K562 (cell line): ENCODE measurements around the gene FANCF. TPM values are rescaled to one million over a fixed set of nuclear protein-coding genes. Genes with fewer than 3 reads are reported as not detected.

ENCODE experiments used
- CBX5 ChIP-seq: IDR thresholded peaks from 2 replicates; pipeline ENCODE4 v1.6.1; 2014; ENCODE audit warnings: low read depth, borderline replicate concordance
- DACH1 ChIP-seq: fragments of 450-650 bp; IDR thresholded peaks from 2 replicates; pipeline ENCODE4 v1.6.1; 2018; ENCODE audit not compliant: partially characterized antibody
- FOXO4 ChIP-seq: fragments of 450-650 bp; formaldehyde crosslinking; IDR thresholded peaks from 2 replicates; pipeline ENCODE4 v1.4.0; 2020; ENCODE audit warnings: mild to moderate bottlenecking, moderate library complexity
- FOXP1 ChIP-seq: sonication (generic); formaldehyde crosslinking; IDR thresholded peaks from 2 replicates; pipeline ENCODE4 v1.8.0; 2022; ENCODE audit warnings: mild to moderate bottlenecking, missing genetic modification reagents
- GABPA ChIP-seq: fragments of 200-800 bp; sonication (Bioruptor generic); conservative IDR thresholded peaks from 2 replicates; pipeline ENCODE4 v1.6.1; 2016; ENCODE audit warnings: low read depth, missing genetic modification characterization, missing compliant biosample characterization
- GTF2A2 ChIP-seq: IDR thresholded peaks from 2 replicates; pipeline ENCODE4 v1.6.1; 2016; ENCODE audit warnings: mild to moderate bottlenecking, missing genetic modification characterization, missing compliant biosample characterization
- IFI16 ChIP-seq: fragments of 250-450 bp; sonication (Bioruptor Pico); IDR thresholded peaks from 2 replicates; pipeline ENCODE4 v2.1.2; 2022; ENCODE audit warnings: mild to moderate bottlenecking, inconsistent platforms
- KDM4B ChIP-seq, 2 experiments: fragments of 450-650 bp in 1 of 2; sonication (generic) in 1 of 2; IDR thresholded peaks; 2 replicates each; pipeline ENCODE4 v1.6.1; 2016 to 2017; ENCODE audit warnings: borderline replicate concordance in 2 of 2, antibody characterized with exemption in 1 of 2, low read depth in 1 of 2, mild to moderate bottlenecking in 1 of 2
- L3MBTL2 ChIP-seq: fragments of 450-650 bp; IDR thresholded peaks from 2 replicates; pipeline ENCODE4 v1.6.1; 2016; ENCODE audit warnings: mild to moderate bottlenecking, moderate library complexity
- NEUROD1 ChIP-seq: fragments of 150-350 bp; IDR thresholded peaks from 2 replicates; pipeline ENCODE4 v1.6.1; 2014; ENCODE audit warnings: borderline replicate concordance, low read length, low read depth; ENCODE audit not compliant: partially characterized antibody
- NFE2 ChIP-seq: IDR thresholded peaks from 2 replicates; pipeline ENCODE4 v1.6.1; 2014; ENCODE audit warnings: antibody characterized with exemption, low read depth
- POLR3A ChIP-seq: IDR thresholded peaks from 2 replicates; pipeline ENCODE4 v1.6.1; 2011; ENCODE audit warnings: borderline replicate concordance, mild to moderate bottlenecking, moderate library complexity; ENCODE audit not compliant: insufficient read length, insufficient read depth; ENCODE audit errors: extremely low read depth
- SIN3A ChIP-seq, 2 experiments: fragments of 150-350 bp in 1 of 2; IDR thresholded peaks; 2 replicates each; pipeline ENCODE4 v1.6.1; 2011 to 2016; ENCODE audit warnings: borderline replicate concordance in 2 of 2, low read depth in 2 of 2, low read length in 2 of 2, mild to moderate bottlenecking in 2 of 2, moderate library complexity in 2 of 2; ENCODE audit not compliant: control insufficient read depth in 1 of 2
- THAP12 ChIP-seq: fragments of 250-450 bp; sonication (Bioruptor Pico); IDR thresholded peaks from 2 replicates; pipeline ENCODE4 v1.9.0; 2021; ENCODE audit warnings: mild to moderate bottlenecking, inconsistent platforms
- ZBTB1 ChIP-seq: sonication (generic); formaldehyde crosslinking; IDR thresholded peaks from 2 replicates; pipeline ENCODE4 v1.8.1; 2023; ENCODE audit warnings: missing genetic modification reagents, low read depth, mild to moderate bottlenecking, borderline replicate concordance
- ZBTB5 ChIP-seq: fragments of 450-650 bp; IDR thresholded peaks from 2 replicates; pipeline ENCODE4 v1.6.1; 2017; ENCODE audit warnings: antibody characterized with exemption
- ZFX ChIP-seq: sonication (generic); formaldehyde crosslinking; IDR thresholded peaks from 2 replicates; pipeline ENCODE4 v1.8.0; 2022; ENCODE audit warnings: mild to moderate bottlenecking, missing genetic modification reagents, moderate library complexity
- ZNF347 ChIP-seq: fragments of 450-650 bp; formaldehyde crosslinking; IDR thresholded peaks from 2 replicates; pipeline ENCODE4 v1.4.0; 2020; ENCODE audit warnings: low read depth, mild to moderate bottlenecking, moderate library complexity
- ZNF586 ChIP-seq: fragments of 450-650 bp; formaldehyde crosslinking; conservative IDR thresholded peaks from 2 replicates; pipeline ENCODE4 v1.4.0; 2020; ENCODE audit warnings: mild to moderate bottlenecking, moderate library complexity
- ZNF589 ChIP-seq: fragments of 200-800 bp; sonication (Bioruptor generic); IDR thresholded peaks from 2 replicates; pipeline ENCODE4 v1.6.1; 2016; ENCODE audit warnings: low read depth, missing genetic modification characterization, missing compliant biosample characterization
- polyA plus RNA-seq, 8 experiments: library from polyadenylated mRNA; depleted of rRNA in 4 of 8; stranded (reverse) in 5 of 8; unstranded in 3 of 8; fragments of >200 nt; fragmentation: Nextera tagmentation in 2 of 8; fragmentation: Illumina TruSeq in 1 of 8; extraction: Ambion mirVana in 2 of 8; extraction: Trizol in 1 of 8; gene quantifications; 2 replicates each; pipeline versions ENCODE4 v1.2.1 to v1.2.3, GENCODE V29; 2011 to 2014; ENCODE audit warnings: inconsistent platforms in 1 of 8, missing spikeins in 1 of 8
- total RNA-seq, 7 experiments: library from RNA; depleted of rRNA in 6 of 7; stranded (reverse); fragments of >200 nt in 6 of 7; fragmentation: Illumina TruSeq in 2 of 7; extraction: Trizol in 2 of 7; gene quantifications; 2 replicates each; pipeline versions ENCODE4 v1.2.1 to v1.2.3, GENCODE V29; 2011 to 2021; ENCODE audit warnings: low replicate concordance in 1 of 7

Gene FANCF
- total and polyA plus RNA-seq, 9 of the 15 experiments (the other 6 are each of a cell fraction or from before 2014, with no cell fraction given): 0.99 to 10.3 (median 7.5) TPM

- no peak for TF ChIP-seq GTF2A2
- peak; percentile 72; the same call in 1 of the 2 replicates for TF ChIP-seq L3MBTL2
- peak; percentile 89 for TF ChIP-seq GABPA (tag)
- no peak for TF ChIP-seq ZNF347 (CRISPR knock-in tag)
- TF ChIP-seq ZNF586 (CRISPR knock-in tag): no peak
- TF ChIP-seq ZNF589 (CRISPR knock-in tag): no peak
- no peak for TF ChIP-seq CBX5
- TF ChIP-seq THAP12 (CRISPR knock-in tag): 0 out of 2 replicates have a peak, but pooled peaks have one; percentile 2
- peak; percentile 95 for TF ChIP-seq ZFX (CRISPR knock-in tag)
- peak; percentile 91 for TF ChIP-seq NEUROD1
- TF ChIP-seq FOXP1: 0 out of 2 replicates have a peak, but pooled peaks have one; percentile 67
- peak; percentile 24 to 48; a peak in 1 of 4 replicates for TF ChIP-seq SIN3A (IDR thresholded peaks at IDR 0.05; ENCODE audit: borderline replicate concordance in 2 of 2, control insufficient read depth in 1 of 2, low read depth in 2 of 2, low read length in 2 of 2)
- no peak for TF ChIP-seq ZBTB1
- peak in 1 of 2 experiments; percentile 29; a peak in 1 of 4 replicates for TF ChIP-seq KDM4B (IDR thresholded peaks at IDR 0.05; ENCODE audit: borderline replicate concordance in 2 of 2, low read depth in 1 of 2)
- TF ChIP-seq NFE2: no peak
- no peak for TF ChIP-seq POLR3A
- no peak for TF ChIP-seq FOXO4 (CRISPR knock-in tag)
- TF ChIP-seq ZBTB5: no peak
- no peak for TF ChIP-seq DACH1
- no peak for TF ChIP-seq IFI16
These were observed at the start of gene FANCF (continued) for GRCh38 chr11:22625448-22626287.
